HCT116 (cell line): ENCODE results near the gene FTL. TPM values are rescaled to one million over a fixed set of nuclear protein-coding genes. Genes with fewer than 3 reads are reported as not detected.

Experiments
- ATAC-seq: fragments of 200-7000 bp; cut with Tn5 transposase; 2 replicates; pipeline ENCODE4 v1.9.1; 2020; ENCODE audit warnings: mild to moderate bottlenecking, moderate library complexity
- BruUV-seq: library from RNA; stranded (reverse); fragments of 400-500 nt; replicated peaks from 2 replicates; lab custom pipeline; 2021; lab: Mats Ljungman, UMichigan
- CTCF ChIA-PET: fragments of 300-600 bp; sonication (Branson Sonifier 250); formaldehyde crosslinking; loops from one replicate; lab custom pipeline; 2021; ENCODE audit warnings: antibody characterized with exemption; lab: Charles Lee
- POLR2A ChIA-PET: fragments of 300-600, 350-600 bp; sonication (Branson Sonifier 250); formaldehyde crosslinking; loops from one replicate; lab custom pipeline; 2021; ENCODE audit warnings: antibody characterized with exemption; lab: Charles Lee
- RAD21 ChIA-PET, 2 experiments: fragments of 300-600 bp; sonication (Branson Sonifier 250); formaldehyde crosslinking; loops; one replicate each; lab custom pipeline; 2023; ENCODE audit warnings: low total read pairs in 2 of 2; ENCODE audit not compliant: uncharacterized antibody in 2 of 2, unreplicated experiment in 2 of 2, low non-redundant PET in 1 of 2; lab: Charles Lee
- DNase-seq: peaks from one replicate; pipeline ENCODE4 v3.0.0-alpha.2; 2010; ENCODE audit warnings: low read depth, low spot score
- H2AFZ ChIP-seq: fragments of 200-600 bp; shearing (Covaris generic), sonication (generic); 2 replicates; pipeline ENCODE4 v1.6.1; 2017; ENCODE audit warnings: low read depth, mixed run types, mixed read lengths, antibody characterized with exemption, low read length; ENCODE audit not compliant: poor library complexity, severe bottlenecking
- H3K27ac ChIP-seq: 2 replicates; pipeline ENCODE4 v1.5.1; 2012; ENCODE audit warnings: low read depth, low read length
- H3K27me3 ChIP-seq: fragments of 200-600 bp; sonication (generic); 2 replicates; pipeline ENCODE4 v1.6.1; 2016; ENCODE audit warnings: mixed run types, low read length, mixed read lengths; ENCODE audit not compliant: insufficient read depth
- H3K36me3 ChIP-seq, 2 experiments: fragments of 200-500 bp in 1 of 2; fragments of 200-600 bp in 1 of 2; sonication (Bioruptor generic) in 1 of 2; sonication (generic) in 1 of 2; 2 replicates each; pipeline versions ENCODE4 v1.5.1 to v1.6.1; 2014 to 2016; ENCODE audit warnings: low read length in 2 of 2, inconsistent platforms in 1 of 2, mixed read lengths in 1 of 2, mixed run types in 1 of 2; ENCODE audit not compliant: insufficient read depth in 2 of 2, control insufficient read depth in 1 of 2
- H3K4me1 ChIP-seq, 2 experiments: fragments of 200-600 bp in 1 of 2; sonication (generic) in 1 of 2; 2 replicates each; pipeline versions ENCODE4 v1.5.1 to v1.6.1; 2012 to 2017; ENCODE audit warnings: low read length in 2 of 2, inconsistent platforms in 1 of 2, mild to moderate bottlenecking in 1 of 2, mixed read lengths in 1 of 2, mixed run types in 1 of 2, moderate library complexity in 1 of 2; ENCODE audit not compliant: insufficient read depth in 2 of 2, control insufficient read depth in 1 of 2
- H3K4me2 ChIP-seq: fragments of 200-600 bp; sonication (generic); 2 replicates; pipeline ENCODE4 v1.6.1; 2017; ENCODE audit warnings: mixed run types, low read length, mixed read lengths
- H3K4me3 ChIP-seq, 2 experiments: fragments of 200-600 bp in 1 of 2; sonication (generic) in 1 of 2; replicated peaks in 1 of 2; 2 replicates each; pipeline ENCODE4 v1.5.1; 2011 to 2016; ENCODE audit warnings: low read length in 2 of 2, control low read depth in 1 of 2, low read depth in 1 of 2, mild to moderate bottlenecking in 1 of 2, mixed read lengths in 1 of 2, mixed run types in 1 of 2
- H3K79me2 ChIP-seq: fragments of 200-600 bp; sonication (generic); 2 replicates; pipeline ENCODE4 v1.6.1; 2017; ENCODE audit warnings: mild to moderate bottlenecking, mixed run types, low read length, moderate library complexity, mixed read lengths; ENCODE audit not compliant: insufficient read depth
- H3K9ac ChIP-seq: fragments of 200-600 bp; sonication (generic); 2 replicates; pipeline ENCODE4 v1.6.1; 2016; ENCODE audit warnings: low read length, mixed read lengths
- H3K9me2 ChIP-seq: fragments of 200-600 bp; sonication (generic), shearing (Covaris generic); 2 replicates; pipeline ENCODE4 v1.6.1; 2017; ENCODE audit warnings: mixed run types, mild to moderate bottlenecking, moderate library complexity; ENCODE audit not compliant: insufficient read depth
- H3K9me3 ChIP-seq, 2 experiments: fragments of 200-500 bp in 1 of 2; fragments of 200-600 bp in 1 of 2; sonication (Bioruptor generic) in 1 of 2; sonication (generic) in 1 of 2; 2 replicates each; pipeline ENCODE4 v1.6.1; 2014 to 2017; ENCODE audit warnings: low read length in 2 of 2, mixed read lengths in 2 of 2, inconsistent platforms in 1 of 2, low read depth in 1 of 2, mild to moderate bottlenecking in 1 of 2, mixed run types in 1 of 2, moderate library complexity in 1 of 2; ENCODE audit not compliant: control insufficient read depth in 1 of 2, insufficient read depth in 1 of 2
- H4K20me1 ChIP-seq: fragments of 200-600 bp; sonication (generic), shearing (Covaris generic); 2 replicates; pipeline ENCODE4 v1.6.1; 2017; ENCODE audit warnings: mixed run types, mild to moderate bottlenecking, moderate library complexity; ENCODE audit not compliant: insufficient read depth
- ATF3 ChIP-seq: IDR thresholded peaks from 2 replicates; pipeline ENCODE4 v1.6.1; 2012
- CBX3 ChIP-seq: IDR thresholded peaks from 2 replicates; pipeline ENCODE4 v1.6.1; 2012; ENCODE audit warnings: low read depth
- CTCF ChIP-seq, 3 experiments: fragments of 200-600 bp in 1 of 3; sonication (generic) in 1 of 3; IDR thresholded peaks in 2 of 3; conservative IDR thresholded peaks in 1 of 3; 2 replicates each; pipeline ENCODE4 v1.5.1; 2012 to 2017; ENCODE audit warnings: low read depth in 2 of 3, low read length in 2 of 3, antibody characterized with exemption in 1 of 3, borderline replicate concordance in 1 of 3, control low read depth in 1 of 3, mild to moderate bottlenecking in 1 of 3, mixed read lengths in 1 of 3, mixed run types in 1 of 3, moderate library complexity in 1 of 3; ENCODE audit not compliant: insufficient read depth in 1 of 3
- EZH2 ChIP-seq: fragments of 200-600 bp; sonication (generic); IDR thresholded peaks from 2 replicates; pipeline ENCODE4 v1.6.1; 2017; ENCODE audit warnings: antibody characterized with exemption, mixed run types
- EZH2phosphoT487 ChIP-seq: fragments of 200-600 bp; IDR thresholded peaks from 2 replicates; pipeline ENCODE4 v1.6.1; 2018; ENCODE audit warnings: antibody characterized with exemption, borderline replicate concordance
- JUND ChIP-seq: IDR thresholded peaks from 2 replicates; pipeline ENCODE4 v1.6.1; 2012
- MAX ChIP-seq: IDR thresholded peaks from 2 replicates; pipeline ENCODE4 v1.6.1; 2012
- POLR2AphosphoS5 ChIP-seq: IDR thresholded peaks from 2 replicates; pipeline ENCODE4 v1.6.1; 2011; ENCODE audit warnings: mild to moderate bottlenecking, low read depth, low read length, moderate library complexity
- RAD21 ChIP-seq: IDR thresholded peaks from 2 replicates; pipeline ENCODE4 v1.6.1; 2012; ENCODE audit warnings: low read depth, mild to moderate bottlenecking
- REST ChIP-seq: IDR thresholded peaks from 2 replicates; pipeline ENCODE4 v1.6.1; 2012; ENCODE audit warnings: low read depth
- SIN3A ChIP-seq: IDR thresholded peaks from 2 replicates; pipeline ENCODE4 v1.6.1; 2012; ENCODE audit warnings: low read depth
- ZFX ChIP-seq: fragments of 450-650 bp; IDR thresholded peaks from 2 replicates; pipeline ENCODE4 v1.6.1; 2017
- ZNF274 ChIP-seq: fragments of 200-500 bp; sonication (Bioruptor generic); IDR thresholded peaks from 2 replicates; pipeline ENCODE4 v1.6.1; 2014; ENCODE audit warnings: mild to moderate bottlenecking, low read depth, low read length, inconsistent platforms
- intact Hi-C: fragments of 100-400 bp; cut with micrococcal nuclease; formaldehyde crosslinking; loops from 2 replicates; pipeline ENCODE4 v1.10.0; 2022
- total RNA-seq: library from RNA; stranded (reverse); gene quantifications from one replicate; pipeline ENCODE4 v1.2.1, GENCODE V29; 2021; ENCODE audit not compliant: unreplicated experiment

FTL gene
- total RNA-seq, 1 experiment from 2014 or later: 1,885 TPM

- TF ChIP-seq SIN3A (no peak), RAD21 (no peak), JUND (no peak), ZNF274 (no peak), ZFX (no peak), ATF3 (no peak), EZH2phosphoT487 (no peak), CBX3 (no peak)
These were observed 17.2 kb downstream of the FTL start (continued) for GRCh38 chr19:48982280-48982679.

- Histone ChIP-seq H3K9ac (no peak overlapping the region), H3K36me3 (peaks cover 14 to 30% of the 10 kb centered on the region in 2 experiments; a peak in 3 of 4 replicates), H3K27me3 (no peaks in the 10 kb centered on the region), H4K20me1 (no peaks in the 10 kb centered on the region), H3K4me2 (no peak overlapping the region), H3K4me1 (peaks cover 0 to 3% of the 10 kb centered on the region in 2 experiments; a peak in 1 of 4 replicates), H3K4me3 (no peak overlapping the region), H3K9me3 (no peaks in the 10 kb centered on the region), H2AFZ (no peak overlapping the region), H3K9me2 (no peaks in the 10 kb centered on the region), H3K27ac (no peak overlapping the region), H3K79me2 (peaks cover 6% of the 10 kb centered on the region)
- ChIA-PET CTCF (interaction anchor here (0.6 kb wide), 1 partner anchor 1456 kb away, joined by 3 read pairs; no protein-coding TSS in a partner anchor), RAD21 (no interaction called here), POLR2A (no interaction called here)
- DNase-seq (no peak), ATAC-seq (no peak)
- no TSS peak for BruUV-seq
- intact Hi-C loops: no loop called here
- TF ChIP-seq REST (no peak), POLR2AphosphoS5 (no peak), EZH2 (no peak), CTCF (IDR thresholded peaks at IDR 0.05 in 2 of 3, conservative IDR thresholded peaks at IDR 0.05 in 1 of 3; ENCODE audit: borderline replicate concordance in 1 of 3, insufficient read depth in 1 of 3, low read depth in 2 of 3, low read length in 2 of 3) (no peak), EZH2phosphoT487 (no peak), JUND (no peak), MAX (no peak)
These were observed 20.6 kb downstream of the FTL start for GRCh38 chr19:48985711-48986110.
